ENCODE measurements around the gene MEOX1.

MEOX1 gene

DNA sequence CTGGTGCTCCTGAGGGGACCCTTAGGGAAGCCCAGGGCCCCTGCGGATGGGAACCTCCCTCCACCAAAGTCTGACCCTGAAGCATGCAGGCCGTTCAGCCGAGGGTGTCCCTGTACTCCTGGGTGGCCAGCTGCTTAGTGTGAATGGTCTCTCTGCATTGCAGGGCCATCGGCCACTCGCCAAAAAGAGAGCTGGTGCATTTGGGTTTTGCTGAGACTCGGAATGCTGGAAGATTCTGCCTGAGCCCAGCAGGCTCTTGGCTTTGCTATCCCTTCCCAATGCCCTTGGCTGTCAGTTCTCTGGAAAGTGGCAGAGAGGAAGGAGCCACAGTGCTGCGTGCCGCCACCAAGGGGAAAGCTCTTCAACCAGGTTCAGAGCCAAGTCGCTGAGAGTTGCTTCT is 2.8 kb downstream of the MEOX1 start:
- DNase-seq (ENCODE audit: extremely low read depth in 1 of 2, low read depth in 1 of 2), result no peak

- DNase-seq (ENCODE audit: extremely low read depth in 1 of 2, low read depth in 1 of 2), result no peak
Measured at GRCh38 chr17:43655693-43656255, 5.9 kb downstream of the MEOX1 start.

GRCh38 chr17:43652124-43652480 is 9.6 kb downstream of the MEOX1 start:
- no peak for DNase-seq (ENCODE audit: extremely low read depth in 1 of 2, low read depth in 1 of 2)

GRCh38 chr17:43650471-43650870 is 11.3 kb downstream of the MEOX1 start:
- DNase-seq (ENCODE audit: extremely low read depth in 1 of 2, low read depth in 1 of 2), result no peak

DNA sequence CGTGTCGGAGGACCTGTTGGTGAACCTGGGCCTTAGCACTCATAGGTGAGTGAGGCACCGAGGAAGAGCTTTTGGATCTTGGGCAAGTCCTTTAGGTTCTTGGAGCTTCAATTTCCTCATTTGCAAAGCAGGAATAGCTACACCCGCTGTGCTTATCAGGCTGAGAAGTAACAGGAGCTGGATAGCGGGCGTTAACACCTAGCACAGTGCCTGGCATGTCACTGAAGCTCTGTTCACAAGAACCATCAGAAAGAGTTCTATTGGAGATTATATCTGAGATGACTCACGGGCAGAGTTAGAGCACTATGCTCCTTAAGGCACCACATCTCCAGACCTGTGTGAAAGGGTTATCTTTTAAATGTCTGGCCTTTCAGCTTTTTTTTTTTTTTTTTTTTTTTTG is 12.8 kb downstream of the MEOX1 start:
- DNase-seq (ENCODE audit: extremely low read depth in 1 of 2, low read depth in 1 of 2), result no peak

- no peak for DNase-seq (ENCODE audit: extremely low read depth in 1 of 2, low read depth in 1 of 2)
Measured at GRCh38 chr17:43645765-43646481, 15.8 kb downstream of the MEOX1 start.

DNA sequence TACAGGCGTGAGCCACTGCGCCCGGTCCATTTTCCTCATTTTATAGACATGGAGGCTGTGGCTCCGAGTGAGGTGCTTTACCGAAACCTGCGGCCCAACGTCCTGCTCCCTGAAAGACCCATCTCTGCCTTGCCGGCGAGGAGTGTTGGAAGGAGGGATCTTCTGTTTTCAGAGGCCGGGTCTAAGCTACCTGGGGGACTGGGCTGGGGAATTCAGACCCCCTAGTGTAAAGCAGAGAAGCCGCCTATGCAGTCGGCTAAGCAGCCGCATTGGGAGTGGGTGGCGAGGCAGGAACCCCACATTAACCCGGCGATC is 16.3 kb downstream of the MEOX1 start:
- no peak for DNase-seq (ENCODE audit: extremely low read depth in 1 of 2, low read depth in 1 of 2)

DNA sequence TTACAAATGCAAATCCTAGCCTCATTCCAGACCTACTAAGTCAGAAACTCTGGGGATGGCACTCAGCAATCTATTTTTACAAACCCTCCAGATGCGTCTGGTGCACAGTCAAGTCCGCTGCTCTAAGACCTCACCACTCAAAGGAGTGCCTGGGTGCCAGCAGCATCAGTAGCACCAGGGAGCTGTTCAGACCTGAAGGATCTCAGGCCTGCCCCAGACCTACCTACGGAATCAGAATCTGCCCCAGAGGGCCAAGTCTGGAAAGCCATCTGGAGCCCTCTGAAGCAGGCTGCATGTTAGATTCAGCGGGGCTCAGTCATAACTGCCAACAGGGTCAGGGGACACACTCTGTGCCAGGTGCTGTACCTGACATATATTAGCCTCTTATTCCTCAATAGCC is 17.6 kb downstream of the MEOX1 start:
- DNase-seq (ENCODE audit: extremely low read depth in 1 of 2, low read depth in 1 of 2), result no peak

- DNase-seq (ENCODE audit: extremely low read depth in 1 of 2, low read depth in 1 of 2), result no peak
Measured at GRCh38 chr17:43641416-43641815, 20.3 kb downstream of the MEOX1 start.

- DNase-seq (ENCODE audit: extremely low read depth in 1 of 2, low read depth in 1 of 2), result no peak
Measured at GRCh38 chr17:43640491-43641252, 21.1 kb downstream of the MEOX1 start.

DNA sequence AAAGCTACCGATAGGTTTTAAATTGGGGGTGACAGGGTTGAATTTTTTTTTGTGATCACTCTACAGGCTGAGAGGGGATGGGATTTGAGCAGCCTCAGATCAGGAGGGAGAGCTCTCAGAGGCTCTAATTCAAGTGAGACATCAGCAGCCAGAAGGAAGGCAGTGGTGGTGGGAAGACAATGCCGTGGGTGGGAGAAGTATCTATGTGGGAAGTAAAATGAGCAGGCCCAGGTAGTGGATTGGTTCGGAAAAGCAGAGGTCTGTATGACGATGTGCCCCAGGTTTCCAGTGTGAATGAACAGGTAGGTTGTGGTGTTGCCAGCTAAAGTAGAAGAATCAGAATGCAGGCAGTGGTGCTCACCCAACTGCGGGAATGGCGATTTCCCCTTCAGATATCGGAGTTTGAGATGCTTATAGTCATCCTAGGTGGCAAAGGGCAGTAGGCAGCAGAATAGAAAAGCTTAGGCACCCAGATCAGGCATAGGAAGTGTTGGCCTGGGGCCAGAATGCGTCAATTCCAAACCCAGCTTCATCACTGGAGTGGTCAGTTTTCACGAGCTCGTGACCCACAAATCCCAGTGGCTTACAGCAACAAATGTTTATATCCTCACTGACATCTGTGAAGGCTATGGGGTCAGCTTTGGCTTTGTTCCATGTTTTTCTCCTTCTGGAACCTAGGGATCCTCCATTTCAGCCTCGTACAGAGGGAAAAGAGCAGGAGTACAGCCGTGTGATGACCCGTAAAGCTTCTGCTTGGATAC is 24.0 kb downstream of the MEOX1 start:
- DNase-seq (ENCODE audit: extremely low read depth in 1 of 2, low read depth in 1 of 2), result no peak

DNA sequence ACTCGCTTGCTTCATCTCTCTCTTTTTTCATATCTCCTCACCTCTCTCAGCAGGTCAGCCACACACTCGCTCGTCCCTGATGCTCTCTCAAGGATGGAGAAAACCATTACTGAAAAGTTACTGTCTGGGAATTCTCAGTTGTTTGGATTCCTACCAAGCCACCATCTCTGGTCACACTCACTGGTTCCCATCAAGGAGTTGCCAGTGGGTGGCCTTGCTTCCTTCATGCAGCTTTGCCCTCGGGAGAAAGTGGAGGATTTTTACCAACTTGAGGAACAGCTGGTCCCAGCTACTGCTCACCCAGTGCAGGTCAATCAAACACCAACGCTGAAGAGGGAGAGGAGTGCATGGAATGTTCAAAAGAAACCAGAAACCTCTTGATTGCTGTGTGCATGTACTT is 25.3 kb downstream of the MEOX1 start:
- no peak for DNase-seq (ENCODE audit: extremely low read depth in 1 of 2, low read depth in 1 of 2)

DNA sequence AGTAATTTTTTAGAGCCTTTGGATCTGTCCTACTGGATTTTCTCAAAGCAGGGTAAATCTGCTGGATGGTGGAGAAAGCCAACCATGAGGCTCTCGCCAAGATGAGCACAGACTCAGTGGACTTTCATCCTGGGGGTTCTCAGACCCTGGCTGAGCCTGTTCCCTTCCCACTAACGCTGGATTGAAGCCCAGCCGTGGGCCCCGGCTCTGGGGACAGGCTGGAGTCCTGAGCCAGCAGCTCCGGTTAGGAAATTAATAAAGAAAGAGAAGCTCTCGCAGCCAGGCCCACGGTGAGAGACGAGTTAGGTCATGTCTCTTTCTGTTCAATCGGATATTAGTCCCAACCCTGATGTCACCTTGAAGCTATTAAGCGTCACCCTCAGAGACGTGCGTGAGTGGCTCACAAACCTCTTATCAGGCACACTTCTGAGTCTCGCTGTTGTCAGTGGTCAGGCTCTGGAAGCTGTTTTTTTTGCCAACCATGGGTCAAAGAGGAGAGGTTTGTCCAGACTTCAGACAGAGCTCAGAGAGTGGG is 27.1 kb downstream of the MEOX1 start:
- DNase-seq (ENCODE audit: extremely low read depth in 1 of 2, low read depth in 1 of 2), result no peak

- no peak for DNase-seq (ENCODE audit: extremely low read depth in 1 of 2, low read depth in 1 of 2)
Measured at GRCh38 chr17:43632221-43632620, 29.5 kb downstream of the MEOX1 start.

DNA sequence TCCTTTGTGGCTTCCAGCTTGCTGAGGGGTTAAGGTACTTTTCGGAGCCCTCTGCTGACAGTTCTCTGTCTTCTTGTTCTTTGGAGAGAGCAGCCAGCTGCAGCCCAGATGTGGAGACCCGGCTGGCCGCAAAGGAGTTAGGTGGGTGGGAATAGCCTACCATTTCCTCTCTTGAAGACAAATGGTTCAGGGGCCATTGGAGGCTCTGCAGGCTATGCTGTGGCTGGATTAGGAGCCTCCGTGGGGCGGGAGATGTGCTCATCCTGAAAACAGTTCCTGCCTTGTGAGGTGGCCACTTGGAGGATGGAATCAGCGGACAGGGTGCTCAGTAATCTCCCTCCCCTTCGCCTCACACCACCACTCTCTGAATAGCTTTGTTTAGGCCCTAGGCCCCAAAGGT is 30.3 kb downstream of the MEOX1 start:
- no peak for DNase-seq (ENCODE audit: extremely low read depth in 1 of 2, low read depth in 1 of 2)

- no peak for DNase-seq (ENCODE audit: extremely low read depth in 1 of 2, low read depth in 1 of 2)
Measured at GRCh38 chr17:43628089-43628650, 33.6 kb downstream of the MEOX1 start.

DNA sequence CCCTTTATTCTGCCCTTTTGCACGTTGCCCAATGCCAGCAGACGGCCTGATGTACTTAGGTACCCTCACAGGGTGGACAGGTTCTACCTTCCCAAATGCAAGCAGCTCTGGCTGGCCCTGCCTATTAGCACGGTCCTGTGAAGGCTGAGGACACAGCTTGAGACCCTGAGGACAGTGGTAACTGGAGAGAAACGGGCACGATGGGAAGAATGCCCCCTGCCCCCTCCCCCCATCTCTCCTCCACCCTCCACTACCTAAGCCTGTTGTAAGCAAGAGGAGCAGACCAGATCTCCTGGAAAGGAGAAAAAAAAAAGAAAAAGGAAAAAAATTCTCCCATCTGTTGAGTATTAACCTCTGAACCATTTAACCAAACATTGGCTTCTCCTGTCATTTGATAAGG is 34.1 kb downstream of the MEOX1 start:
- no peak for DNase-seq (ENCODE audit: extremely low read depth in 1 of 2, low read depth in 1 of 2)

DNA sequence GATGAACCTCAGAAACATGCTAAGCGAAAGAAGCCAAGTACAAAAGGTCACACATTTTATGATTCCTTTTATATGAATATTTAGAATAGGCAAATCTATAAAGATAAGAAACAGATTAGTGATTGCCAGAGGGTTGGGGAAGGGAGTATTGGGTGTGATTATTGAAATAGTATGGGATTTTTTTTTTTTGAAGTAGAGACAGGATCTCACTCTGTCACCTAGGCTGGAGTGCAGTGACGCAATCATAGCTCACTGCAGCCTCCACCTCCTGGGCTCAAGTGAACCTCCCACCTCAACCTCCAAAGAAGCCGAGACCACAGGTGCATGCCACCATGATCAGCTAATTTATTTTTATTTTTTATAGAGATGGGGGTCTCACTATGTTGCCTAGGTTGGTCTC is 35.7 kb downstream of the MEOX1 start:
- no peak for DNase-seq (ENCODE audit: extremely low read depth in 1 of 2, low read depth in 1 of 2)

GRCh38 chr17:43625606-43626005 is 36.1 kb downstream of the MEOX1 start:
- DNase-seq (ENCODE audit: extremely low read depth in 1 of 2, low read depth in 1 of 2), result no peak

- no peak for DNase-seq (ENCODE audit: extremely low read depth in 1 of 2, low read depth in 1 of 2)
Measured at GRCh38 chr17:43620581-43620980, 41.1 kb downstream of the MEOX1 start.

DNA sequence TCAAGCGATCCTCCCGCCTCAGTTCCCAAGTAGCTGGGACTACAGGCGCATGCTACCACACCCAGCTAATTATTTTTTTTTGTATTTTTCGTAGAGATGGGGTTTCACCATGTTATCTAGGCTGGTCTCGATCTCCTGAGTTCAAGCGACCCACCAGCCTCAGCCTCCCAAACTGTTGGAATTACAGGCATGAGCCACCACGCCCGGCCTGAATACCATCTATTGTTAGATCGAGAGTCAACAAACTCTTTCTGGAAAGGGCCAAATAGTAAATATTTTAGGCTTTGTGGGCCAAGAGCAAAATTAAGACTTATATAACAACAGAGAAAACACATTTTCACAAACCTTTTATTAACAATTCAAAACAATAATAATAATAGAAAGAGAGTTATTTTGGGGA is 41.6 kb downstream of the MEOX1 start:
- no peak for DNase-seq (ENCODE audit: extremely low read depth in 1 of 2, low read depth in 1 of 2)
